A549 (cell line): Measurements from ENCODE around the gene PLXNC1.

Experiments
- EHMT2 ChIP-seq: fragments of 200-600 bp; sonication (generic); IDR thresholded peaks from 2 replicates; pipeline ENCODE4 v1.6.1; 2016; ENCODE audit warnings: antibody characterized with exemption, low read depth, mild to moderate bottlenecking, moderate library complexity
- HOXB5 ChIP-seq: fragments of 250-450 bp; sonication (Bioruptor Pico); IDR thresholded peaks from 2 replicates; pipeline ENCODE4 v1.5.0; 2020; ENCODE audit warnings: mild to moderate bottlenecking, moderate library complexity
- MAFK ChIP-seq: fragments of 450-650 bp; IDR thresholded peaks from 2 replicates; pipeline ENCODE4 v1.6.1; 2014; ENCODE audit not compliant: partially characterized antibody
- NR3C1 ChIP-seq: fragments of >200 bp; sonication (Bioruptor Twin); formaldehyde crosslinking; IDR thresholded peaks from 3 replicates; pipeline ENCODE4 v1.6.1; 2017
- POLR2A ChIP-seq: IDR thresholded peaks from 2 replicates; pipeline ENCODE4 v1.6.1; 2012; ENCODE audit warnings: mild to moderate bottlenecking, low read length
- RAD21 ChIP-seq, 2 experiments: fragments of >200 bp in 1 of 2; sonication (Bioruptor Twin) in 1 of 2; formaldehyde crosslinking in 1 of 2; IDR thresholded peaks in 1 of 2; conservative IDR thresholded peaks in 1 of 2; 2 replicates in 1 of 2; 3 replicates in 1 of 2; pipeline ENCODE4 v1.6.1; 2012 to 2018; ENCODE audit warnings: inconsistent platforms in 1 of 2
- ZC3H11A ChIP-seq: fragments of 450-650 bp; IDR thresholded peaks from 2 replicates; pipeline ENCODE4 v1.6.1; 2014; ENCODE audit warnings: antibody characterized with exemption, mild to moderate bottlenecking
- ZSCAN20 ChIP-seq: fragments of 250-450 bp; sonication (Bioruptor Pico); IDR thresholded peaks from 2 replicates; pipeline ENCODE4 v1.8.0; 2022; ENCODE audit warnings: mild to moderate bottlenecking, moderate library complexity
- TF ChIP-seq, protein P1 (sequence below): fragments of >200 bp; sonication (Bioruptor Twin); formaldehyde crosslinking; IDR thresholded peaks from 3 replicates; pipeline ENCODE4 v1.5.1; 2016
- TF ChIP-seq, protein P2 (sequence below): fragments of 200-600 bp; sonication (generic); IDR thresholded peaks from 2 replicates; pipeline ENCODE4 v1.6.1; 2016; ENCODE audit warnings: antibody characterized with exemption, mild to moderate bottlenecking, moderate library complexity
- TF ChIP-seq, protein P3 (sequence below): IDR thresholded peaks from 2 replicates; pipeline ENCODE4 v1.6.1; 2012

DNA sequence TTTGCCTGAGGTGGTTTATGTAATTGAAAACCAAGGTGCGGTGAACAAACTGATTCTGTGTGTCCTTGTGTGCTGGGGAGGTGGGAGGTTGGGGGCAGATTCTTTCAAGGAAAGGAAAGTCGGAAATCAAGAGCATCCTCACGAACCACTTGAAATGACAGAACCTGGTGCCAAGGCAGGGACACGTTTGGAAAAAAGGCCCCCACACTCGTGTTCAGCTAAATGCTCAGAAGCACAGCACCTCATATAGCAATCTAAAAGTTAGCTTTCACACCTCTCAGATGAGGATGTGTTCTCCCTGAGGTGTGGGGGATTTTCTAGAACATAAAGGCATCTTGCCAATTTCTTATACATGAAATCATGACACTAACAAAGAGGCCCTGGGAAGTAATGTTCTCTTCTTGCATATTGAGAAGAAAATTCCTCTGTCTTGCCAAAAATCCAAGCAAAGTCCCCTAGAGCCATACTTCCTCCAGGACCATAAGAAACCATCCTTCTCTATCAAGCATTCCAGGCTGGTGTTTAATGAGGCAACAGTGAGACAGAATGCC, 119.6 kb downstream of the PLXNC1 start:
- TF ChIP-seq, protein P1, sequence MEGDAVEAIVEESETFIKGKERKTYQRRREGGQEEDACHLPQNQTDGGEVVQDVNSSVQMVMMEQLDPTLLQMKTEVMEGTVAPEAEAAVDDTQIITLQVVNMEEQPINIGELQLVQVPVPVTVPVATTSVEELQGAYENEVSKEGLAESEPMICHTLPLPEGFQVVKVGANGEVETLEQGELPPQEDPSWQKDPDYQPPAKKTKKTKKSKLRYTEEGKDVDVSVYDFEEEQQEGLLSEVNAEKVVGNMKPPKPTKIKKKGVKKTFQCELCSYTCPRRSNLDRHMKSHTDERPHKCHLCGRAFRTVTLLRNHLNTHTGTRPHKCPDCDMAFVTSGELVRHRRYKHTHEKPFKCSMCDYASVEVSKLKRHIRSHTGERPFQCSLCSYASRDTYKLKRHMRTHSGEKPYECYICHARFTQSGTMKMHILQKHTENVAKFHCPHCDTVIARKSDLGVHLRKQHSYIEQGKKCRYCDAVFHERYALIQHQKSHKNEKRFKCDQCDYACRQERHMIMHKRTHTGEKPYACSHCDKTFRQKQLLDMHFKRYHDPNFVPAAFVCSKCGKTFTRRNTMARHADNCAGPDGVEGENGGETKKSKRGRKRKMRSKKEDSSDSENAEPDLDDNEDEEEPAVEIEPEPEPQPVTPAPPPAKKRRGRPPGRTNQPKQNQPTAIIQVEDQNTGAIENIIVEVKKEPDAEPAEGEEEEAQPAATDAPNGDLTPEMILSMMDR = no peak
- no peak for TF ChIP-seq NR3C1
- TF ChIP-seq RAD21 (conservative IDR thresholded peaks at IDR 0.05 in 1 of 2, IDR thresholded peaks at IDR 0.05 in 1 of 2) = no peak
- TF ChIP-seq MAFK = no peak
- TF ChIP-seq, protein P2, sequence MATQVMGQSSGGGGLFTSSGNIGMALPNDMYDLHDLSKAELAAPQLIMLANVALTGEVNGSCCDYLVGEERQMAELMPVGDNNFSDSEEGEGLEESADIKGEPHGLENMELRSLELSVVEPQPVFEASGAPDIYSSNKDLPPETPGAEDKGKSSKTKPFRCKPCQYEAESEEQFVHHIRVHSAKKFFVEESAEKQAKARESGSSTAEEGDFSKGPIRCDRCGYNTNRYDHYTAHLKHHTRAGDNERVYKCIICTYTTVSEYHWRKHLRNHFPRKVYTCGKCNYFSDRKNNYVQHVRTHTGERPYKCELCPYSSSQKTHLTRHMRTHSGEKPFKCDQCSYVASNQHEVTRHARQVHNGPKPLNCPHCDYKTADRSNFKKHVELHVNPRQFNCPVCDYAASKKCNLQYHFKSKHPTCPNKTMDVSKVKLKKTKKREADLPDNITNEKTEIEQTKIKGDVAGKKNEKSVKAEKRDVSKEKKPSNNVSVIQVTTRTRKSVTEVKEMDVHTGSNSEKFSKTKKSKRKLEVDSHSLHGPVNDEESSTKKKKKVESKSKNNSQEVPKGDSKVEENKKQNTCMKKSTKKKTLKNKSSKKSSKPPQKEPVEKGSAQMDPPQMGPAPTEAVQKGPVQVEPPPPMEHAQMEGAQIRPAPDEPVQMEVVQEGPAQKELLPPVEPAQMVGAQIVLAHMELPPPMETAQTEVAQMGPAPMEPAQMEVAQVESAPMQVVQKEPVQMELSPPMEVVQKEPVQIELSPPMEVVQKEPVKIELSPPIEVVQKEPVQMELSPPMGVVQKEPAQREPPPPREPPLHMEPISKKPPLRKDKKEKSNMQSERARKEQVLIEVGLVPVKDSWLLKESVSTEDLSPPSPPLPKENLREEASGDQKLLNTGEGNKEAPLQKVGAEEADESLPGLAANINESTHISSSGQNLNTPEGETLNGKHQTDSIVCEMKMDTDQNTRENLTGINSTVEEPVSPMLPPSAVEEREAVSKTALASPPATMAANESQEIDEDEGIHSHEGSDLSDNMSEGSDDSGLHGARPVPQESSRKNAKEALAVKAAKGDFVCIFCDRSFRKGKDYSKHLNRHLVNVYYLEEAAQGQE = no peak
- TF ChIP-seq, protein P3, sequence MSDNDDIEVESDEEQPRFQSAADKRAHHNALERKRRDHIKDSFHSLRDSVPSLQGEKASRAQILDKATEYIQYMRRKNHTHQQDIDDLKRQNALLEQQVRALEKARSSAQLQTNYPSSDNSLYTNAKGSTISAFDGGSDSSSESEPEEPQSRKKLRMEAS = no peak
- TF ChIP-seq ZSCAN20 = no peak
- TF ChIP-seq EHMT2 = no peak
- no peak for TF ChIP-seq HOXB5 (CRISPR knock-in tag)
- TF ChIP-seq POLR2A = no peak
- no peak for TF ChIP-seq ZC3H11A
